Liver (tissue), 3 donors: Measurements from ENCODE around the gene SMAD7.

Source experiments
- GABPA ChIP-seq, 2 donors: IDR thresholded peaks in 1 of 2; conservative IDR thresholded peaks in 1 of 2; 2 replicates each; pipeline ENCODE4 v1.6.1; 2016; ENCODE audit warnings: antibody characterized with exemption in 2 of 2, mild to moderate bottlenecking in 1 of 2, moderate library complexity in 1 of 2
- HNF4A ChIP-seq, 2 donors: conservative IDR thresholded peaks; 2 replicates each; pipeline ENCODE4 v1.6.1; 2016; ENCODE audit warnings: antibody characterized with exemption in 2 of 2, mild to moderate bottlenecking in 2 of 2
- JUND ChIP-seq, 2 donors: IDR thresholded peaks; 2 replicates each; pipeline ENCODE4 v1.6.1; 2016; ENCODE audit warnings: antibody characterized with exemption in 2 of 2
- TAF1 ChIP-seq: conservative IDR thresholded peaks from 2 replicates; pipeline ENCODE4 v1.6.1; 2016; ENCODE audit warnings: antibody characterized with exemption, mild to moderate bottlenecking
- TF ChIP-seq, protein P1 (sequence below): fragments of 150-350 bp; IDR thresholded peaks from 2 replicates; pipeline ENCODE4 v1.5.1; 2017; ENCODE audit warnings: improper control_type of control experiment, low read depth, low read length; ENCODE audit not compliant: missing input control
- TF ChIP-seq, protein P2 (sequence below): IDR thresholded peaks from 2 replicates; pipeline ENCODE4 v1.6.1; 2016; ENCODE audit warnings: antibody characterized with exemption, mild to moderate bottlenecking
- TF ChIP-seq, protein P3 (sequence below): IDR thresholded peaks from 2 replicates; pipeline ENCODE4 v1.6.1; 2016; ENCODE audit warnings: antibody characterized with exemption
- donor health status: healthy.
- donor health status: healthy.

DNA sequence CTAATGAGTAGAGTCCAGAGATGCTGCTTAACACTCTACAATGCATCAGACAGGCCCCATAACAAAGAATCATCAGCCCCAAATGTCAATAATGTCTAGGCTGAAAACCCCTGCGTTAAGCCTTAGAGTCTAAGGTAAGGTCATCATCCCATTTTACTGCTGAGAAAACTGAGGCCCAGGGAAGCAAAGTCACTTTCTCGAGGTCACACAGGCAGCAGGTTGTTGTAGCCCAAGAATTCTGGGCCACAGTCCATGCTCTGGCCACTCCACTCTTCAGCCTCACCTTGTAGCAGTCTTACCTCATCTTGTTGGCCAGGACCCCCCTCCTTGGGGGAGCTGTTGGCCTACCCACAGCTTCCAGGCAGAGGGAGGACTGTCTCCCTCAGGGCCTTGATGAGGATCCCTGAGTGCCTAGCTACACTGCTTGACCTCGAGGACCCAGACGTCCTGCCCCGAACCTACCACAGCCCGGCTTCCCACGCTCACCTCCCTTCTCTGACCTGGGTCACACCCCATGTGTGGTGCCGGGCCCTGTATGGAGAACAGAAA is 54.4 kb downstream of the SMAD7 start:
- no peak for TF ChIP-seq HNF4A (conservative IDR thresholded peaks at IDR 0.05)
- TF ChIP-seq, protein P1, sequence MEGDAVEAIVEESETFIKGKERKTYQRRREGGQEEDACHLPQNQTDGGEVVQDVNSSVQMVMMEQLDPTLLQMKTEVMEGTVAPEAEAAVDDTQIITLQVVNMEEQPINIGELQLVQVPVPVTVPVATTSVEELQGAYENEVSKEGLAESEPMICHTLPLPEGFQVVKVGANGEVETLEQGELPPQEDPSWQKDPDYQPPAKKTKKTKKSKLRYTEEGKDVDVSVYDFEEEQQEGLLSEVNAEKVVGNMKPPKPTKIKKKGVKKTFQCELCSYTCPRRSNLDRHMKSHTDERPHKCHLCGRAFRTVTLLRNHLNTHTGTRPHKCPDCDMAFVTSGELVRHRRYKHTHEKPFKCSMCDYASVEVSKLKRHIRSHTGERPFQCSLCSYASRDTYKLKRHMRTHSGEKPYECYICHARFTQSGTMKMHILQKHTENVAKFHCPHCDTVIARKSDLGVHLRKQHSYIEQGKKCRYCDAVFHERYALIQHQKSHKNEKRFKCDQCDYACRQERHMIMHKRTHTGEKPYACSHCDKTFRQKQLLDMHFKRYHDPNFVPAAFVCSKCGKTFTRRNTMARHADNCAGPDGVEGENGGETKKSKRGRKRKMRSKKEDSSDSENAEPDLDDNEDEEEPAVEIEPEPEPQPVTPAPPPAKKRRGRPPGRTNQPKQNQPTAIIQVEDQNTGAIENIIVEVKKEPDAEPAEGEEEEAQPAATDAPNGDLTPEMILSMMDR, result no peak
- no peak for TF ChIP-seq JUND (IDR thresholded peaks at IDR 0.05)
- TF ChIP-seq, protein P2, sequence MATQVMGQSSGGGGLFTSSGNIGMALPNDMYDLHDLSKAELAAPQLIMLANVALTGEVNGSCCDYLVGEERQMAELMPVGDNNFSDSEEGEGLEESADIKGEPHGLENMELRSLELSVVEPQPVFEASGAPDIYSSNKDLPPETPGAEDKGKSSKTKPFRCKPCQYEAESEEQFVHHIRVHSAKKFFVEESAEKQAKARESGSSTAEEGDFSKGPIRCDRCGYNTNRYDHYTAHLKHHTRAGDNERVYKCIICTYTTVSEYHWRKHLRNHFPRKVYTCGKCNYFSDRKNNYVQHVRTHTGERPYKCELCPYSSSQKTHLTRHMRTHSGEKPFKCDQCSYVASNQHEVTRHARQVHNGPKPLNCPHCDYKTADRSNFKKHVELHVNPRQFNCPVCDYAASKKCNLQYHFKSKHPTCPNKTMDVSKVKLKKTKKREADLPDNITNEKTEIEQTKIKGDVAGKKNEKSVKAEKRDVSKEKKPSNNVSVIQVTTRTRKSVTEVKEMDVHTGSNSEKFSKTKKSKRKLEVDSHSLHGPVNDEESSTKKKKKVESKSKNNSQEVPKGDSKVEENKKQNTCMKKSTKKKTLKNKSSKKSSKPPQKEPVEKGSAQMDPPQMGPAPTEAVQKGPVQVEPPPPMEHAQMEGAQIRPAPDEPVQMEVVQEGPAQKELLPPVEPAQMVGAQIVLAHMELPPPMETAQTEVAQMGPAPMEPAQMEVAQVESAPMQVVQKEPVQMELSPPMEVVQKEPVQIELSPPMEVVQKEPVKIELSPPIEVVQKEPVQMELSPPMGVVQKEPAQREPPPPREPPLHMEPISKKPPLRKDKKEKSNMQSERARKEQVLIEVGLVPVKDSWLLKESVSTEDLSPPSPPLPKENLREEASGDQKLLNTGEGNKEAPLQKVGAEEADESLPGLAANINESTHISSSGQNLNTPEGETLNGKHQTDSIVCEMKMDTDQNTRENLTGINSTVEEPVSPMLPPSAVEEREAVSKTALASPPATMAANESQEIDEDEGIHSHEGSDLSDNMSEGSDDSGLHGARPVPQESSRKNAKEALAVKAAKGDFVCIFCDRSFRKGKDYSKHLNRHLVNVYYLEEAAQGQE, result no peak
- no peak for TF ChIP-seq TAF1
- no peak for TF ChIP-seq GABPA (IDR thresholded peaks at IDR 0.05 in 1 of 2, conservative IDR thresholded peaks at IDR 0.05 in 1 of 2)
- TF ChIP-seq, protein P3, sequence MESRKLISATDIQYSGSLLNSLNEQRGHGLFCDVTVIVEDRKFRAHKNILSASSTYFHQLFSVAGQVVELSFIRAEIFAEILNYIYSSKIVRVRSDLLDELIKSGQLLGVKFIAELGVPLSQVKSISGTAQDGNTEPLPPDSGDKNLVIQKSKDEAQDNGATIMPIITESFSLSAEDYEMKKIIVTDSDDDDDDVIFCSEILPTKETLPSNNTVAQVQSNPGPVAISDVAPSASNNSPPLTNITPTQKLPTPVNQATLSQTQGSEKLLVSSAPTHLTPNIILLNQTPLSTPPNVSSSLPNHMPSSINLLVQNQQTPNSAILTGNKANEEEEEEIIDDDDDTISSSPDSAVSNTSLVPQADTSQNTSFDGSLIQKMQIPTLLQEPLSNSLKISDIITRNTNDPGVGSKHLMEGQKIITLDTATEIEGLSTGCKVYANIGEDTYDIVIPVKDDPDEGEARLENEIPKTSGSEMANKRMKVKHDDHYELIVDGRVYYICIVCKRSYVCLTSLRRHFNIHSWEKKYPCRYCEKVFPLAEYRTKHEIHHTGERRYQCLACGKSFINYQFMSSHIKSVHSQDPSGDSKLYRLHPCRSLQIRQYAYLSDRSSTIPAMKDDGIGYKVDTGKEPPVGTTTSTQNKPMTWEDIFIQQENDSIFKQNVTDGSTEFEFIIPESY, result no peak
